Hepatocyte (in vitro differentiated cells): ENCODE measurements around the gene BBX.

ENCODE experiments used
- EZH2 ChIP-seq: fragments of 200-600 bp; sonication (generic); IDR thresholded peaks from 2 replicates; pipeline ENCODE4 v1.6.1; 2016; ENCODE audit warnings: antibody characterized with exemption, mild to moderate bottlenecking, borderline replicate concordance
- EZH2phosphoT487 ChIP-seq: fragments of 200-600 bp; sonication (generic); IDR thresholded peaks from one replicate; pipeline ENCODE4 v1.6.1; 2018; ENCODE audit warnings: antibody characterized with exemption, mild to moderate bottlenecking, low read depth, moderate library complexity; ENCODE audit not compliant: unreplicated experiment, severe bottlenecking
- TF ChIP-seq, protein P1 (sequence below): fragments of 200-600 bp; sonication (generic); IDR thresholded peaks from 2 replicates; pipeline ENCODE4 v1.5.1; 2016; ENCODE audit warnings: antibody characterized with exemption, mild to moderate bottlenecking; ENCODE audit not compliant: poor library complexity

DNA sequence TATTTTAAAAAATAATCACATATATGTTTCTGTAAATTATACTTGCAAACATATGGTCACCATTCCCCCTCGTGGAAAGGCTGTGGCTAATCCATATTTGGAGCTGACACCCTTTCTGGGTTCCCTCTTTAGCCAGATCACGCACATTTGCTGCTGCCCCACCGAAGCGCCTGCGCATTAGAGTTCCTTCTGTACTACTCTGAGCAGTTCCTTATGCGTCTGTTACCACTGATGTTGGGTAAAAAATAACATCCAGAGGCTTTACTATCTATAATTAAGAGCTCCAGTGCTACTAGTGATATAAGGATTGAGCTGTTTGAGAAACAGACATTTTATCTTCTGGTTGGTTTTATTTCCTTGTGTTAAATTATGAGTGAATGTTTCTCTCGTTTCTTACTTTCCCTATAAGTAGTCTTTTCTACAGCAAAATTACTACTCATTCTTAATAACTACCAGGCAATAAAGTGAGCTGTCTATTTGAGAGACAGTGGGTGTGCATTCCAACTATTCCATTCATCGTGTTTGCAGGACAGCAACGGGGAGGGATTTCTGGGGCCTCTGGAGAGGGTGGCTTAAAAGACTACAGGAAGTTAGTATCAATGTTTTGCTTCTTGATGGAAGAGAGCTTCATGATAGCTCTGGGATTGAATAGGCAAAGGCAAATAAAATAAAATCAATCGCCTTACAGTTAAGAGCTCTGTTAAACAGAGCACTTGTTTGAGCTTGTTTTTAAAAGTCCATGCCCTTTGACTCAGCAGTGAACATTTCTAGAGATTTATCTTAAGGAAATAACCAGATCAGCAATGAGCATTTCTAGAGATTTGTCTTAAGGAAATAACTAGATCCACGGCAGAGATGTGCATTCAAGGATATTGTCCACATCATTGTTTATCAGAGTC, 322.9 kb downstream of the BBX start:
- TF ChIP-seq, protein P1, sequence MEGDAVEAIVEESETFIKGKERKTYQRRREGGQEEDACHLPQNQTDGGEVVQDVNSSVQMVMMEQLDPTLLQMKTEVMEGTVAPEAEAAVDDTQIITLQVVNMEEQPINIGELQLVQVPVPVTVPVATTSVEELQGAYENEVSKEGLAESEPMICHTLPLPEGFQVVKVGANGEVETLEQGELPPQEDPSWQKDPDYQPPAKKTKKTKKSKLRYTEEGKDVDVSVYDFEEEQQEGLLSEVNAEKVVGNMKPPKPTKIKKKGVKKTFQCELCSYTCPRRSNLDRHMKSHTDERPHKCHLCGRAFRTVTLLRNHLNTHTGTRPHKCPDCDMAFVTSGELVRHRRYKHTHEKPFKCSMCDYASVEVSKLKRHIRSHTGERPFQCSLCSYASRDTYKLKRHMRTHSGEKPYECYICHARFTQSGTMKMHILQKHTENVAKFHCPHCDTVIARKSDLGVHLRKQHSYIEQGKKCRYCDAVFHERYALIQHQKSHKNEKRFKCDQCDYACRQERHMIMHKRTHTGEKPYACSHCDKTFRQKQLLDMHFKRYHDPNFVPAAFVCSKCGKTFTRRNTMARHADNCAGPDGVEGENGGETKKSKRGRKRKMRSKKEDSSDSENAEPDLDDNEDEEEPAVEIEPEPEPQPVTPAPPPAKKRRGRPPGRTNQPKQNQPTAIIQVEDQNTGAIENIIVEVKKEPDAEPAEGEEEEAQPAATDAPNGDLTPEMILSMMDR = no peak
- TF ChIP-seq EZH2 = no peak
- no peak for TF ChIP-seq EZH2phosphoT487
